GM12874 (cell line): ENCODE measurements around the gene ZNF618.

ENCODE experiments used
- CTCF ChIP-seq: IDR thresholded peaks from 2 replicates; pipeline ENCODE4 v1.5.1; 2011; ENCODE audit warnings: low read depth, mild to moderate bottlenecking, control low read depth, low read length, moderate library complexity; ENCODE audit not compliant: insufficient read depth

ZNF618 gene

GRCh38 chr9:114049441-114050225 is 173.5 kb downstream of the ZNF618 start:
- no peak for TF ChIP-seq CTCF

- TF ChIP-seq CTCF: no peak
These were observed 174.1 kb downstream of the ZNF618 start for GRCh38 chr9:114050226-114050568.

GRCh38 chr9:114050646-114051045 is 174.5 kb downstream of the ZNF618 start:
- no peak for TF ChIP-seq CTCF

- no peak for TF ChIP-seq CTCF
These were observed 175.2 kb downstream of the ZNF618 start for GRCh38 chr9:114051281-114051680.

GRCh38 chr9:114051706-114052105 is 175.6 kb downstream of the ZNF618 start:
- no peak for TF ChIP-seq CTCF

GRCh38 chr9:114053246-114054005 is 177.3 kb downstream of the ZNF618 start:
- TF ChIP-seq CTCF: no peak

GRCh38 chr9:114054191-114054690 is 178.1 kb downstream of the ZNF618 start:
- no peak for TF ChIP-seq CTCF
